Measurements from ENCODE around the gene NFIC.

Gene NFIC

GRCh38 chr19:3382460-3383100 is 16.2 kb downstream of the NFIC start:
- H3F3A ChIP-seq (ENCODE audit: insufficient read depth, low read length): no peaks in the 10 kb centered on the region
- no peak overlapping the region for H2AFZ ChIP-seq (ENCODE audit: low read length)
- H3K36me3 ChIP-seq (replicated peaks; ENCODE audit: insufficient read depth, low read length): no peaks in the 10 kb centered on the region
- TF ChIP-seq CTCF (IDR thresholded peaks at IDR 0.05; ENCODE audit: low read length): no peak
- no peak for TF ChIP-seq EZH2phosphoT487 (IDR thresholded peaks at IDR 0.05; ENCODE audit: low read length)
- no peak for TF ChIP-seq EZH2 (optimal IDR thresholded peaks at IDR 0.05; ENCODE audit: low read depth, low read length)
- no peak for DNase-seq
- H3K4me3 ChIP-seq (ENCODE audit: low read length): no peak overlapping the region
- no peaks in the 10 kb centered on the region for H4K20me1 ChIP-seq (ENCODE audit: insufficient read depth, low read length)
- no peaks in the 10 kb centered on the region for H3K9me3 ChIP-seq (replicated peaks; ENCODE audit: insufficient read depth, low read length)
- no peak overlapping the region for H3K27ac ChIP-seq (ENCODE audit: low read length)
- H3K4me2 ChIP-seq (ENCODE audit: low read depth, low read length): no peak overlapping the region
- no peaks in the 10 kb centered on the region for H3K9me2 ChIP-seq (replicated peaks; ENCODE audit: insufficient read depth, low read length)
- H3K79me2 ChIP-seq (ENCODE audit: low read length): no peaks in the 10 kb centered on the region
- 0 out of 2 replicates have a peak, but pooled peaks cover 3% of the 10 kb centered on the region for H3K4me1 ChIP-seq (ENCODE audit: low read length)
- H3K27me3 ChIP-seq (replicated peaks; ENCODE audit: insufficient read depth, low read length): peaks cover 80% of the 10 kb centered on the region
- H3K9ac ChIP-seq (ENCODE audit: low read length): no peak overlapping the region

GRCh38 chr19:3383121-3383722 is 16.8 kb downstream of the NFIC start:
- no peak overlapping the region for H2AFZ ChIP-seq (ENCODE audit: low read length)
- no peaks in the 10 kb centered on the region for H3K36me3 ChIP-seq (replicated peaks; ENCODE audit: insufficient read depth, low read length)
- H3K9me2 ChIP-seq (replicated peaks; ENCODE audit: insufficient read depth, low read length): no peaks in the 10 kb centered on the region
- H3K27me3 ChIP-seq (replicated peaks; ENCODE audit: insufficient read depth, low read length): peaks cover 81% of the 10 kb centered on the region
- H3K79me2 ChIP-seq (ENCODE audit: low read length): no peaks in the 10 kb centered on the region
- TF ChIP-seq EZH2 (optimal IDR thresholded peaks at IDR 0.05; ENCODE audit: low read depth, low read length) (no peak), CTCF (IDR thresholded peaks at IDR 0.05; ENCODE audit: low read length) (no peak), EZH2phosphoT487 (IDR thresholded peaks at IDR 0.05; ENCODE audit: low read length) (no peak)
- H3K9me3 ChIP-seq (replicated peaks; ENCODE audit: insufficient read depth, low read length): no peaks in the 10 kb centered on the region
- no peaks in the 10 kb centered on the region for H4K20me1 ChIP-seq (ENCODE audit: insufficient read depth, low read length)
- H3K9ac ChIP-seq (ENCODE audit: low read length): no peak overlapping the region
- H3F3A ChIP-seq (ENCODE audit: insufficient read depth, low read length): no peaks in the 10 kb centered on the region
- H3K27ac ChIP-seq (ENCODE audit: low read length): no peak overlapping the region
- 0 out of 2 replicates have a peak, but pooled peaks cover 3% of the 10 kb centered on the region for H3K4me1 ChIP-seq (ENCODE audit: low read length)
- no peak for DNase-seq
- no peak overlapping the region for H3K4me2 ChIP-seq (ENCODE audit: low read depth, low read length)
- H3K4me3 ChIP-seq (ENCODE audit: low read length): no peak overlapping the region

GRCh38 chr19:3386447-3387234 is 20.3 kb downstream of the NFIC start:
- Histone ChIP-seq H3F3A (ENCODE audit: insufficient read depth, low read length) (no peaks in the 10 kb centered on the region), H3K9me2 (replicated peaks; ENCODE audit: insufficient read depth, low read length) (no peaks in the 10 kb centered on the region), H2AFZ (ENCODE audit: low read length) (no peak overlapping the region), H3K27ac (ENCODE audit: low read length) (no peak overlapping the region), H3K4me3 (ENCODE audit: low read length) (no peak overlapping the region), H3K36me3 (replicated peaks; ENCODE audit: insufficient read depth, low read length) (no peaks in the 10 kb centered on the region), H3K4me1 (ENCODE audit: low read length) (0 out of 2 replicates have a peak, but pooled peaks cover 3% of the 10 kb centered on the region), H3K9ac (ENCODE audit: low read length) (no peak overlapping the region), H3K9me3 (replicated peaks; ENCODE audit: insufficient read depth, low read length) (no peaks in the 10 kb centered on the region), H4K20me1 (ENCODE audit: insufficient read depth, low read length) (no peaks in the 10 kb centered on the region), H3K79me2 (ENCODE audit: low read length) (no peaks in the 10 kb centered on the region), H3K4me2 (ENCODE audit: low read depth, low read length) (no peak overlapping the region), H3K27me3 (replicated peaks; ENCODE audit: insufficient read depth, low read length) (peaks cover 85% of the 10 kb centered on the region)
- TF ChIP-seq CTCF (IDR thresholded peaks at IDR 0.05; ENCODE audit: low read length) (no peak), EZH2 (optimal IDR thresholded peaks at IDR 0.05; ENCODE audit: low read depth, low read length) (no peak), EZH2phosphoT487 (IDR thresholded peaks at IDR 0.05; ENCODE audit: low read length) (no peak)
- DNase-seq: no peak

Measured in MM.1S (cell line).